Activated naive CD4-positive, alpha-beta T cell treated with anti-CD3 and anti-CD28 coated beads, Interleukin-2, amount 50 U/mL, for 72 hours (primary cell): ENCODE data around the gene TLCD2. TPM values are rescaled to one million over a fixed set of nuclear protein-coding genes. Genes with fewer than 3 reads are reported as not detected.
A peak's percentile ranks its signal among the peaks of the same experiment; 100 is the strongest.
"Not testable (repeated sequence)": the region's sequence is repeated elsewhere in the genome, so short reads cannot be mapped to it uniquely, and the experiment has no call there.

Experiments
- ATAC-seq, 2 donors: fragments of 150-1000 bp; cut with Tn5 transposase; 2 replicates each; pipeline ENCODE4 v1.10.0; 2021; ENCODE audit warnings: mild to moderate bottlenecking in 2 of 2, moderate library complexity in 2 of 2
- DNase-seq, 2 donors: peaks; one replicate each; pipeline ENCODE4 v3.0.0; 2021 to 2022; ENCODE audit warnings: low spot score in 2 of 2
- H3K27ac Mint-ChIP-seq, 2 donors: one replicate each; pipeline ENCODE4 v1.8.0; 2022; ENCODE audit warnings: mild to moderate bottlenecking in 2 of 2, mixed read lengths in 2 of 2
- H3K36me3 Mint-ChIP-seq, 2 donors: one replicate each; pipeline ENCODE4 v1.8.0; 2022; ENCODE audit warnings: mixed read lengths in 2 of 2
- H3K9me3 Mint-ChIP-seq, 2 donors: one replicate each; pipeline ENCODE4 v1.8.0; 2022; ENCODE audit warnings: mixed read lengths in 2 of 2
- total RNA-seq, 2 donors: library from RNA; stranded (reverse); gene quantifications; one replicate each; pipeline ENCODE4 v1.2.3, GENCODE V29; 2022

The TLCD2 gene
- total RNA-seq, 2 donors from 2014 or later, result 0.10 to 0.25 TPM

DNA sequence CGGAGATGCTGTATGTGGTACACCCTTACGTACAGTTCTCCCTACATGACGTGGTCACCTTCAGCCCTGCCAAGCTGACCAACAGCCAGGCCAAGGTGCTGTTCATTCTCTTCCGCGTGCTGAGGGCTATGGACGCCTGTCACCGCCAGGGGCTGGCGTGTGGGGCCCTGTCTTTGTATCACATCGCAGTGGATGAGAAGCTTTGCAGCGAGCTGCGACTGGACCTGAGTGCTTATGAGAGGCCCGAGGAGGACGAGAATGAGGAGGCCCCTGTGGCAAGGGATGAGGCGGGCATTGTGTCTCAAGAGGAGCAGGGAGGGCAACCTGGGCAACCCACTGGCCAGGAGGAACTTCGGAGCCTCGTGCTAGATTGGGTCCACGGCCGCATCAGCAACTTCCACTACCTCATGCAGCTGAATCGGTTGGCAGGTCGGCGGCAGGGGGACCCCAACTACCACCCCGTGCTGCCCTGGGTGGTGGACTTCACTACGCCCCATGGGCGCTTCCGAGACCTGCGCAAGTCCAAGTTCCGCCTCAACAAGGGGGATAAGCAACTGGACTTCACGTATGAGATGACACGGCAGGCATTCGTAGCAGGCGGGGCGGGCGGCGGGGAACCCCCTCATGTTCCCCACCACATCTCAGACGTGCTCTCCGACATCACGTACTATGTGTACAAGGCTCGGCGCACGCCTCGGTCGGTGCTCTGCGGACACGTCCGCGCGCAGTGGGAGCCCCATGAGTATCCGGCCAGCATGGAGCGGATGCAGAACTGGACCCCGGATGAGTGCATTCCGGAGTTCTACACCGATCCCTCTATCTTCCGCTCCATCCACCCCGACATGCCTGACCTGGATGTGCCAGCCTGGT lies 15.7 kb upstream of the TLCD2 start:
- Mint-ChIP-seq H3K9me3 (no peaks in the 10 kb centered on the region), H3K36me3 (no peaks in the 10 kb centered on the region), H3K27ac (no peak overlapping the region)
- no peak for DNase-seq
- no peak for ATAC-seq

DNA sequence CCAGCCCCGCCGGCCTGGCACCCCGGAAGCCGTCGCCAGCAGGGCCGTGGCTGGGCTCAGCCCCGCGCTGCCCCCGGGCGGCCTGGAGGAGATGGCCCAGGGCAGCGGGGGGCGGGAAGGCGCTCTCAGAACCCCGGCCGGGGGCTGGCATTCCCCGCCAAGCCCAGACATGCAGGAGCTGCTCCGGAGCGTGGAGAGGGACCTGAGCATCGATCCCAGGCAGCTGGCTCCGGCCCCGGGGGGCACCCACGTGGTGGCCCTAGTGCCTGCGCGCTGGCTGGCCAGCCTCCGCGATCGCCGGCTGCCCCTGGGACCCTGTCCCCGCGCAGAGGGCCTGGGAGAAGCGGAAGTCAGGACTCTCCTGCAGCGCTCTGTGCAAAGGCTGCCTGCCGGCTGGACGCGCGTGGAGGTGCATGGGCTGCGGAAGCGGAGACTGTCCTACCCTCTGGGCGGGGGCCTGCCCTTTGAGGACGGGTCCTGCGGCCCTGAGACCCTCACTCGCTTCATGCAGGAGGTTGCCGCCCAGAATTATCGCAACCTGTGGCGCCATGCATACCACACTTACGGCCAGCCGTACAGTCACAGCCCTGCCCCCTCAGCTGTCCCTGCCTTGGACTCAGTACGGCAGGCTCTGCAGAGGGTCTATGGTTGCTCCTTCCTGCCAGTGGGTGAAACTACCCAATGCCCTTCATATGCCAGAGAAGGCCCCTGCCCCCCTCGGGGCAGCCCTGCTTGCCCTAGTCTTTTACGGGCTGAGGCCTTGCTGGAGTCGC lies 14.9 kb upstream of the TLCD2 start:
- DNase-seq, result no peak
- Mint-ChIP-seq H3K36me3 (no peaks in the 10 kb centered on the region), H3K9me3 (no peaks in the 10 kb centered on the region), H3K27ac (no peak overlapping the region)
- peak; percentile 62 to 68 for ATAC-seq

DNA sequence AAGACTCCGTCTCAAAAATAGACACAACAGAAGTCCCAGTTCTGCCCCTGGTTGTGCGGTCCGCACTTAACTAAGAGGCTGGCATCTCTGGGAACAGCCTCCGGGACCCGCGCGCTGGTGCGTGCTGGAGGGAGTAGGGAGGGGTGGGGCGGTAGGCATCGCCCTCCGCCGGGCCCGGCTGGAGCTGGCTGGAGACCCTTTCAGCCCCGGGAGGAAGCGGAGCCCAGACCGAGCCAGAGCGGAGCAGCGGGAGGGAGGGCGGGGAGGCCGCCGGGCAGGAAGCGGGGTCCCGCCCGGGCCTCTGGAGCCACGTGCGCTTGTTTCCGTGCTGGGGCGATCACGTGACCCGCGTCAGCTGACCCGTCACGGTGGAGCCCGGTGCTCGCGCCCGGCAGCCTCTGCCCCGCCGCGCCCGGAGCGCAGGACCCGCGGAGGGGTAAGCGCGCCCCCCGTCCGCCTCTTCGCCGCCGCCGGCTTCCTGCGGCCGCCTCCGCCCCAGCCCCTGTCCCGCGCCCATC lies 14.2 kb upstream of the TLCD2 start, which contains the start of gene WDR81:
WDR81 (plus strand) TSS at position 354 of the 518 bp plus-strand sequence. CDS start 256 bp downstream, outside the sequence.
- ATAC-seq, result peak; percentile 87 to 89
- DNase-seq, result peak; percentile 81 to 87
- Mint-ChIP-seq H3K36me3 (no peaks in the 10 kb centered on the region), H3K27ac (peak within 1 kb of the TSS; percentile 77 to 91), H3K9me3 (no peaks in the 10 kb centered on the region)

DNA sequence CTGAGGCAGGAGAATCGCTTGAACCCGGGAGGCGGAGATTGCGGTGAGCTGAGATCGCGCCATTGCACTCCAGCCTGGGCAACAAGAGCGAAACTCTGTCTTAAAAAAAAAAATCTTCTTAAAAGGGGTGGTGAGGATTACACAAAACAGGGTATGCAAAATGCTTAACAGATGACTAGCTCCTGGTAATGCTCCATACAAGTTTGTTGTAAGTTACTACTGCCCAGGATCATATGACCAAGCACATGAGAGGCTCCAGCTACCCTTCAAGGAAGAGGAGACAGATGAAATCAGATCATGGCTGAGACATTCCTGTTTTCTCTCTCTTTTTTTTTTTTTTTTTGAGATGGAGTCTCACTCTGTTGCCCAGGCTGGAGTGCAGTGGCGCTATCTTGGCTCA lies 11.8 kb upstream of the TLCD2 start:
- ATAC-seq, H3K36me3 Mint-ChIP-seq, H3K9me3 Mint-ChIP-seq, DNase-seq, H3K27ac Mint-ChIP-seq: not testable (repeated sequence)

DNA sequence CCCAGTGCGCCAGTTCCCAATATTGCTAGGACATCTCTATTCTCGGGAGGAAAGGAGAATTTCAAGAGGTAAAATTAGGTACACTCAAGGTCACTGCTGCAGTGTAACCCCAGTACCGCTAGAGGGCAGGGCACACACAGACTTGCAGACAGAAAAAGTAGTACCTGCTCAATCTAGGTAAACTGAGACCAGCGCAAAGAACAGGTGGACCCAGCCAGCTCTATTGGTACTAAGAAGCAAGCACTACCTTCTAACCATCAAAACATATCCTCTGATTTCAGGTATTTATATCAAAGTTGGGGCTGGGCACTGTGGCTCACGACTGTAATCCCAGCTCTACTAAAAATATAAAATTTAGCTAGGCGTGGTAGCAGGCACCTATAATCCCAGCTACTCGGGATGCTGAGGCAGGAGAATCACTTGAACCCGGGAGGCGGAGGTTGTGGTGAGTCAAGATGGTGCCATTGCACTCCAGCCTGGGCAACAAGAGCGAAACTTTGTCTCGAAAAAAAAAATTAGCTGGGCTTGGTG lies 10.7 kb upstream of the TLCD2 start:
- H3K36me3 Mint-ChIP-seq, result peaks cover 0 to 7% of the 10 kb centered on the region in 2 donors
- no peaks in the 10 kb centered on the region for H3K9me3 Mint-ChIP-seq
- H3K27ac Mint-ChIP-seq, result no peak overlapping the region
- ATAC-seq (no peak), DNase-seq (peak in 1 of 2 donors; percentile 78)

DNA sequence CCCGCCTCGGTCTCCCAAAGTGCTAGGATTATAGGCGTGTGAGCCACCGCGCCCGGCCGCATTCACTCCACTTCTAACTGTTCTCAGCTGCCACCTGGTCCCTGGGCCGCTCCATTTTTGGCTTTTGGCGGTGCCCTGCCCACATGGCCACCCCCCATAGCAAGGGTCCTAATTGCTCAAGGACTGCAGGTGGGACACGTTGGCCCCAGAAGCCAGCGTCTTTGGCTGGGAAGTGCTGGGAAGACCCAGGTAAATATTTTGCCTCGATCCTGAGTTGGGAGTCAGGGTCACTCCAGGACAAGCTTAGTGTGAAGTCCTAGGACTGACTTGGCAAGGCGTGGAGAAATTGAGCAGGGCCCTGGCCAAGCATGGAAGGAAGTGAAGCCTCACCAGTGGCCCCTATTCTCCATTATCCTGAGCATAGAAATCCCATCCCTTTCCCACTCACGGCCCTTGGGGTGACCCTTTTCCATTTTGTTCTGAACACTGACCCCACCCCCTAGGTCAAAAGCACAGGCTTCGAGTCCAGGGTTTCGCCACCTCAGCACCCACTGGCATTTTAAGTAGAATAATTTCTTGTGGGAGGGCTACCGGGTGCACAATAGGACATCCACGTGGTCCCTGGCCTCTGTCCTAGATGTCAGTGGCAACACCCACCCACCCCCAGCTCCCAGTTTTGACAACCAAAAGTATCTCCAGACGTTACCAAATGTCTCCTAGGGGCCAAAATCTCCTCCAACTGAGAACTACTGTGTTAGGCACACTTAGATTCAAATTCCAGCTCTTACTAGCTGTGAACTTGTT lies 8.4 kb upstream of the TLCD2 start:
- Mint-ChIP-seq H3K27ac (peak overlapping the region; percentile 81 to 100), H3K36me3 (peaks cover 0 to 7% of the 10 kb centered on the region in 2 donors), H3K9me3 (no peaks in the 10 kb centered on the region)
- DNase-seq, result no peak
- ATAC-seq, result no peak

DNA sequence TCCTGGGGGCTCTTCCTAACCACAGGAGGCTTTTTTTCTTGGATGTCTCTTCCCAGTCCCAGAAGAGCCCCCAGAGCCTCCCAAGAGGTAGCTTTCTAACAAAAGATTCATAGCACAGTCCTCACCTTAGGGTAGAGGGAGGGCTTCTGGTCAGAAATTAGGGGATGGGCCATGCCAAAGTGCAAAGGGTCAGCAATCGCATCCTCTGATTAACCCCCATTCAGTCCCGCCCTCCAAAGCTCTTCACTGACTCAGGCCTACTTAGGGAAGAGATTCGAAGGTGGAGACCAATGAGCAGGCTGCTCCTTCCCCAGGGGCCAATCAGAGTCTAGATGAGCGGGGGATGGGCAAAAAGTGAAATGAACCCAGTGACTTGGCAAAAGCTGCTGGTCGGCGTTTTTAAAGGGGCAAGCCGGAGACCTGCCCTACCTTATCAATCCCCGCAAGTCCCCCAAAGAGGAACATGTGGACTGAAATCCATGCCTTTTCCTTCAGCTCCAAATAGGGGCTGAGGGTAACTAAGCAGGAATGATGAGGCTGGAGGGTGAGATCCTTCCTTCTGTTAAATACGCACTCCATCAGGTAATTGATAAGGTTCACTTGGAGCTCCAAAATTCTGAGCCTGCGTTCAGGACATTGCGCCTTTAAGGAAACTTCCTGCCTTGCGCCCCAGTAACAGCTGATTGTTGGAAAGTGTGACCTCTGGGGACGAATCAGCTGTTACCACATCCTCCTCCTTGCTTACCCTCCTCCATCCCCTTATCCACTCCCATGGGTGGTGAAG lies 6.9 kb upstream of the TLCD2 start:
- Mint-ChIP-seq H3K36me3 (peaks cover 0 to 10% of the 10 kb centered on the region in 2 donors), H3K9me3 (no peaks in the 10 kb centered on the region), H3K27ac (peak overlapping the region; percentile 98 to 100)
- peak; percentile 84 to 87 for DNase-seq
- peak; percentile 72 for ATAC-seq

DNA sequence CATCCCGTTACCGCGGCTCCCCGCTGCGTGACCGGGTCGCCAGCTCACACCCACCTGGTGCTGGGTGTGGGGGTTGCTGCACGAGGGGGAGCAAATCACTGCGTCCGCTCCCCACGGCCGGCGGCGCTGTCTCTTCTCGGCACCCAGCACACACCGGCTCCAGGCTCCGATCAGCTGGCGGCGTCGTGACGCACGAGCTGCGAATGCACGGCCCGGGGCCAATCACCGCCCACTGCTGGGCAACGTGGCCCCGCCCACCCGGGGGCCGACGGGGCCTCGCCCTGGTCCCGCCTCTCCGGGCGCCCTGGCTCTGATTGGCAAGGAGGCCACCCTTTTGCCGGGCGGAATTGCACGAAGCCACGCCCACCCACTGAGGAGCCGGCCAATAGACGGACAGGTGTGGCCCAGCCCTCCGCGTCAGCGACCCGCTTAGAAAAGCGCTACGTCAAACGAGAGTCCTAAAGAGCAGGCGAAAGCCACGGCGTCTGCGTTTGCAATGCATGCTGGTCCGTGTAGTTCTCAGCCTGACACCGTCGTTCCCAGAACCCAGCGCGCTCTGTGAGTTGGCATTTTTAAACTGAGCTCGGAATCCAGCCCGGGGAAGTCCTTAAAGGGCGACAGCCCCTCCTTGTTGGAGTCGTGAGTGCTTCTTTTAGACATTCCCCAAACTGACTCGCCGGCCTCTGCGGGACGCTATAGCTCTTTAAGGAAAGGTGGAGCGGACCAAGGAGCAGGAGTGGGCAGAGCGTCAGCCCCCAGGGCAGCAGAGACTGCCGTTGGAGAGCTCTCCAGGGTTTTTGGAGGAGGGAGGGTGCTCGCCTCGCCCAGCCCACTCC lies 6.1 kb upstream of the TLCD2 start:
- Mint-ChIP-seq H3K9me3 (no peaks in the 10 kb centered on the region), H3K36me3 (peaks cover 0 to 16% of the 10 kb centered on the region in 2 donors), H3K27ac (peak overlapping the region; percentile 98 to 100)
- DNase-seq (peak; percentile 100), ATAC-seq (peak; percentile 88)

DNA sequence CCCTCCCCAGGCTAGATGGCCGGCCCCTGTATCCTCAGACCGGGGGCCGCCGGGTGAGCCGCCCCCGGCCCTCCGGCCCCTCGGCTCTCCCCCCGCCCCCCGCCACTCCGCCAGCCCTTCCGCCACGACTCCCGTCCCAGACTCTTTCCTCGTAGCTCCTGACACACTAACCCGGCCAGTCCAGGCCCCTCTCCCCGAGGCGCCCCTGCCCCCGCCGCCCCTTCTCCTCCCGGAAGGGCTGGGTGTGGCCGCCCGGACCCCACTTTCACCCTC lies 5.6 kb upstream of the TLCD2 start:
- Mint-ChIP-seq H3K36me3 (peaks cover 0 to 16% of the 10 kb centered on the region in 2 donors), H3K27ac (peak overlapping the region in 1 of 2 donors; percentile 100), H3K9me3 (no peaks in the 10 kb centered on the region)
- ATAC-seq, result no peak
- DNase-seq, result no peak

DNA sequence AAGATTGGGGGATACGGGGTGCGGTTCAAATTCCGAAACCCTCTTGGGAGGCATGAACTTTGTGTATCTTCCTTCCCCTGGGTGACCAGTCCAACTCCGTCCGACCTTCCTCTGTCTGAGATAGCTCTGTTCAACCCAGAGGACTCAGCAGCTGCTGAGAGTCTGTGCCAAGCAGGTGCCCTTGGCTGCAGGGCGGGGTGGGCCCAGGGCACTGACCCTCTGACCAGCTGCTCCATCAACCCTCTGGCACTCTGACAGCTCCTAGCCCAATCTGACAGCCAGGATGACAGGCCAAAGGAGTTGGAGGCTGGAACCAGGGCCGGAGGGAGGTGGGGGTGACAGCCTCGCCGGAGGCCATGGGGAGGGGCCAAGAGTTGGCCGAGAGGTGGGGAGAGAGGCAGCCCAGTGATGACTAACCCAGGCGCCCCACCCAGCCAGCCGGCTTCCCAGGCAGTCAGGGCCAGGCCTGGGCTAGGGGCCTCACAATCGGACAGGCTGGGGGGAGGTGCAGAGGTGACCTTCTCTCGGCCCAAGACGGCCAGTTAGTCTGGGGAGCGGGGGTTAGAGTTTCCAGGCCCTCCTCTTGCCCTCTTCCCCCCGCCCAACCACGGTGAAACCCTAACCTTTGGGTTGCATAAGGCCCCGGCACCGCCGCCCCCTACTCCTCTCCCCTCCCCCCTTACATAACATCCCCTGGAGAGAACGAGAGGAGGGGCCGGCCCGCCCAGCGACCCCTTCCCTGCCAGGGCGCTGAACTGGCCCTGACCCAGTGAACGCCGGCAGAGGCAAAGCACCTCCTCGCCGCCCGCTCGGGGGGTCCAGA lies 5.0 kb upstream of the TLCD2 start:
- no peak overlapping the region for H3K27ac Mint-ChIP-seq

DNA sequence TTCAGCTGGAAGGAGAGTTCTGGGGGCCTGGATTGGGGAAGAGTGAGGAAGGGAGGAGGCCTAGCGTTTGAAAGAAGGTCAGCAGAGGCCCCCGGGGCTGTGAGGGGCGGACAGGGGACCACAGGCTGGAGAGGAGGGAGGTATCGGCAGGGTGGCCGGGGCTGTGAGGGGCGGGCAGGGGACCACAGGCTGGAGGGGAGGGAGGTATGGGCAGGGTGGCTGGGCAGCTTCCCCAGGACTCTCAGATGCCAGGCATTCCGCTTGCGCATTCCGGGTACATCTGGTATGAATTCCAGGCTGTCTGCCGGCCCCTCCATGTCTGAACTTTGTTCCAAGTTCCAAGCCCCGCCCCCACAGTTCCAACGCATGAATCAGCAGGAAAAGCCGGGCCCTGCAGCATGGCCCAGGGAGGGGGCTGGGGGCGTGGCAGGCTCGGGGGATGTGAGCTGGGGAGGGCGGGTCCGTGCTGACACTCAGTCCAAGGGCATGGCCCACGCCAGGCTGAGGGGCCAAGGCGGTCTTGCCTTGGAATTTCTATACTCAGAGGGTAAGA lies 4.3 kb upstream of the TLCD2 start:
- Mint-ChIP-seq H3K36me3 (peaks cover 0 to 16% of the 10 kb centered on the region in 2 donors), H3K9me3 (no peaks in the 10 kb centered on the region), H3K27ac (no peak overlapping the region)
- ATAC-seq (no peak), DNase-seq (no peak)

More for the DNA sequence above, 5.0 kb upstream of the TLCD2 start:
- Mint-ChIP-seq H3K9me3 (no peaks in the 10 kb centered on the region), H3K36me3 (peaks cover 0 to 16% of the 10 kb centered on the region in 2 donors)
- DNase-seq (peak in 1 of 2 donors; percentile 46), ATAC-seq (no peak)

DNA sequence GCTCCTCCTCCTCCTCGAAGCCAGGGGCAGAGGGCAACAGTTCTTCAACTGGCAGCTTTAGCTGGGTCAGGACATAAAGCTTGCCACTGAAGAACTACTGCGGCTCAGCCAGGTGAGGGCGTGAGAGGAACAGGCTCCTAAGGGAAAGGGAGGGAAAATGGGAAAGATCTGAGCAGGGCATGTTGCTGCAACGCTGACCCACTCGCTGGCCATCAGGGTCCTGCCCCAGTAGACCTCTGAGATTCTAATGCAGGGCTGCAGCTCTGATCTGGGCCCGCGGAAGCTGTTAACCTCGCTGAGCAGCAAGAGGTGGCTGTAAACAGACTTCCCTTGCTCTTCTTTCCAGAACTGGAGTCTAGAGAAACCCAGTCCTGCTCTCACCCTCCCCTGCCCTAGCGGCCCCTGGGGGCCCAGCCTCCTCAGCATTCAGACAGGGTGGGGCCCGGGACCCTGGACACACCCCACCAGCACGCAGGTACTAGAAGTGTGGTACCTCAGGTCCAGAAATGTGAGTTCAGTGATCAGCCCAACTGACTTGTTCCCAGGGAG lies 3.8 kb upstream of the TLCD2 start:
- ATAC-seq (no peak), DNase-seq (no peak)
- no peaks in the 10 kb centered on the region for H3K9me3 Mint-ChIP-seq
- H3K36me3 Mint-ChIP-seq, result peaks cover 0 to 16% of the 10 kb centered on the region in 2 donors
- no peak overlapping the region for H3K27ac Mint-ChIP-seq

DNA sequence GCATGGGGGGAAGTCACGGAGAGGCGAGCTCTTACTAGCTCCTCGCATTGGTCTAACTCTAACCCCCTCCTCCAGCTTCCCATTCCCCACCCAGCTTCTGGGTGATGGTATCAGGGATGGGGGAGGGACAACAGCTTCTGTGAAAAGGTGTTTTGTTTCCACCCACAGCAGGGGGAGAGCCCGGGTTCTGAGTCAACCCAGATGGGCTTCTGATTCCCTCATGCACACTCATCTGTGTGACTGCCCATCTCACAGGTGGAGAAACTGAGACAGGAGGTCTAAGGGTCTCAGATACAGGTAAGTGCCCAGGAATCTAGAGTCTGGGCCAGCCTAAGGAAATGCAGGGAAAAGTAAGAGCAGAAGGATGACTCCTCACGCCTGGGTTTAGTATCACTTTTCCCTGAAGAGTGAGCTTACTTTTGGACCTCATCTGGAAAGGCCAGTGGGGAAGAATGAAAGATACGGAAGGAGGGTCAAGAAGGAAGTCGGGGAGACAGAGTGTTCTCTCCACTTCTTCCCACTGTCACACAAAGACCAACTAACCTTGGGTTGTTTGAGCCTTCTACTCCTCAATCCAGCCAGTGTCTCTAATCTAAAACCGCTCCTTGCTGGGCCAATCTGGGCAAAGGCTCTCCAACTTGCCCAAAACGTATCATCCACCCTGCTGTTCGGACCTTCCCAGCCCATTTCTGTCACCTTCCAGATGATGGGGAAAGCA lies 3.1 kb upstream of the TLCD2 start:
- Mint-ChIP-seq H3K36me3 (peaks cover 0 to 16% of the 10 kb centered on the region in 2 donors), H3K27ac (no peak overlapping the region)

More for the DNA sequence above, 3.1 kb upstream of the TLCD2 start:
- H3K9me3 Mint-ChIP-seq, result no peaks in the 10 kb centered on the region
- no peak for DNase-seq
- no peak for ATAC-seq
